Medulla oblongata (tissue), 1 donor: ENCODE data around the gene HSPB6.
A peak's percentile ranks its signal among the peaks of the same experiment; 100 is the strongest.
"Not testable (repeated sequence)": the region's sequence is repeated elsewhere in the genome, so short reads cannot be mapped to it uniquely, and the experiment has no call there.

Source experiments
- DNase-seq: peaks from one replicate; pipeline ENCODE4 v3.0.0-alpha.2; 2015; ENCODE audit errors: extremely low spot score

HSPB6 gene

DNA sequence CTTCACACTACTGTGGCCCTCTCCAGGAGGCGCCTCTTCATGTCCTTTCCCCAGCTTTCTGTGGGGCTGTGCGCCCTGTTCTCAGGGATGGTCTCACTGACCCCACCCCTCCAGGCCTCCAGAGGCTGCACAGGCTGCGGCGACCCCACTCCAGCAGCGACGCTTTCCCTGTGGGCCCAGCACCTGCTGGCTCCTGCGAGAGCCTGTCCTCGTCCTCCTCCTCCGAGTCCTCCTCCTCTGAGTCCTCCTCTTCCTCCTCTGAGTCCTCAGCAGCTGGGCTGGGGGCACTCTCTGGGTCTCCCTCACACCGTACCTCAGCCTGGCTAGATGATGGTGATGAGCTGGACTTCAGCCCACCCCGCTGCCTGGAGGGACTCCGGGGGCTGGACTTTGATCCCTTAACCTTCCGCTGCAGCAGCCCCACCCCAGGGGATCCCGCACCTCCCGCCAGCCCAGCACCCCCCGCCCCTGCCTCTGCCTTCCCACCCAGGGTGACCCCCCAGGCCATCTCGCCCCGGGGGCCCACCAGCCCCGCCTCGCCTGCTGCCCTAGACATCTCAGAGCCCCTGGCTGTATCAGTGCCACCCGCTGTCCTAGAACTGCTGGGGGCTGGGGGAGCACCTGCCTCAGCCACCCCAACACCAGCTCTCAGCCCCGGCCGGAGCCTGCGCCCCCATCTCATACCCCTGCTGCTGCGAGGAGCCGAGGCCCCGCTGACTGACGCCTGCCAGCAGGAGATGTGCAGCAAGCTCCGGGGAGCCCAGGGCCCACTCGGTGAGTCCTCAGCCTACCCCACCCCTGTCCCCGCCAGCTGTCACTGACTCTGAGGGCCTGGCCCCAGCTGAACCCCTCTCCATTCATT is 29.7 kb upstream of the HSPB6 start:
- no peak for DNase-seq

DNA sequence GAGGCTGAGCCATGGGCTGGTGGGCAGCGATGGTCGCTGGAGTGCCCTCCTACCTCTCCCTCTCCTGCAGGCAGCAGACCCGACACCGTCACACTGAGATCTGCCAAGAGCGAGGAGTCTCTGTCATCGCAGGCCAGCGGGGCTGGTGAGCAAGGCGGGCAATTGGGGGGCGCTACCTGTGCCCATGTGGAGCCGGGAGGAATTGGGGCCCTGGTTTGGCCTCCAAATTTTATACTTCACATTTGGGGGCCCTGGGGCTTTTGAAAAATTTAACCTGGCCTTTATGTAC is 28.5 kb upstream of the HSPB6 start:
- DNase-seq = no peak

DNA sequence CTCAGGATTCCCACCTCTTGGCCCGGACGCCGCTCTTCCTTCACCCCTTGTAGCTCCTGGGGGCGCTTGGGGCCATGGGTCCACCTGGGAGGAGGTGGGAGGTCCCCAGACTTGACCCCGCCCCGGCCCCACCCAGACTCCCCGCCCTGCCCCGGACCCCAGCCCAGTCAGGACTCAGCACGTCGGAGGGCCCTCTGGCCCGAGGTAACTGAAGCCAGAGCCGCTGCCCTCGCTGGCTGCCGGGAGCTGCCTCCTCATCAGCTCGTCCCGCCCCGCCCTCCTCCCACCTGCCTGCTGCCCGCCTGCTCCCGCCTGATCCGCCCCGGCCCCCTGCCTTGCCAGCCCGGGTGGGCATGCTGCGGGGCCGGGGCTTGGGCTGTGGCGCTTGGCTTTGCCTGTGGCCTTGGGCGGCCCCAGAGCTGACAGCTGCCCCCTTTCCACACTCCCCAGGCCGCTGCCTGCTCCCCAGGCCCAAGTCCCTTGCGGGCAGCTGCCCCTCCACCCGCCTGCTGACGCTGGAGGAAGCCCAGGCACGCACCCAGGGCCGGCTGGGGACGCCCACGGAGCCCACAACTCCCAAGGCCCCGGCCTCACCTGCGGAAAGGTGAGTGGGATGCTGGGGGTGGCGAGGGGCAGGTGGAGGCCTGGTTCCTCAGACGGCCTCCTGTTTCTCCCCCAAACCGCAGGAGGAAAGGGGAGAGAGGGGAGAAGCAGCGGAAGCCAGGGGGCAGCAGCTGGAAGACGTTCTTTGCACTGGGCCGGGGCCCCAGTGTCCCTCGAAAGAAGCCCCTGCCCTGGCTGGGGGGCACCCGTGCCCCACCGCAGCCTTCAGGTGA is 27.9 kb upstream of the HSPB6 start:
- DNase-seq = no peak

DNA sequence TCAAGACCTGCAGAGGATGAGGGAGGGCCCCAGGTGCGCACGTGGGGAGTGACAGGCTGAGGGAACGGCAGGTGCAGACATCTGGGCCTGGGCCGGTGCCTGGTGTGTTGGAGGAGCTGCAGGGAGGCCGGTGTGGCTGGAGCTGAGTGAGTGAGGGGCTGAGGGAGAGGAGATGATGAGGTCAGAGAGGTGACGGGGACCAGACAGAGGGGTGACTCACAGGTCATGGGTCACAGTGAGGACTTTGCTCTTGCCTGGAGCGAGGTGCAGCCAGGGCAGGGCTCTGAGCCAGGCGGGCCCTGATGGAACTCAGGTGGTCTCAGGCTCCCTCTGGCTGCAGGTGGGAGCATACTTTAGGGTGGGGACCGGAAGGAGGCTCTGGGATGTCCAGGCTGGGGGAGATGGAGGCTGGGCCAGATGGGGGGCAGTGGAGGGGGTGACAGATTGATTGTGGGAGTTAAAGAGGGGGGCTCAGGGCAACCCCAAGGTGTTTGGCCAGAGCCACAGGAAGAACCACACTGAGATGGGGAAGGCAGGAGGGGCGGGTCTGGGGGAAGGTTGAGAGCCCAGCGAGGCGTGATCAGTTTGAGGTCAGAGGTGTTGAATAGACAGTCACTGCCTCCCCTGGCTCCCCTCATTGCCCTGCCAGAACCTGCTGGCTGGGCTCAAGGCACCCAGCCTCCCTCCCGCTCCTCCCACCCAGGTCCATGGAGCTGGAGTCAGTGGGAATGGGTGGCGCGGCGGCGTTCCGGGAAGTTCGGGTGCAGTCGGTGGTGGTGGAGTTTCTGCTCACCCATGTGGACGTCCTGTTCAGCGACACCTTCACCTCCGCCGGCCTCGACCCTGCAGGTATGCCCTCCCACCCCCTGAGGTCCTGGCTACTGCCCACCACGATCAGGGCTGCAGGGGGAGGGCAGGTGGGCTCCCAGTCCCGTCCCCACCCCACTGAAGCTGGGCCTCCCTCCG is 26.9 kb upstream of the HSPB6 start:
- DNase-seq = no peak

DNA sequence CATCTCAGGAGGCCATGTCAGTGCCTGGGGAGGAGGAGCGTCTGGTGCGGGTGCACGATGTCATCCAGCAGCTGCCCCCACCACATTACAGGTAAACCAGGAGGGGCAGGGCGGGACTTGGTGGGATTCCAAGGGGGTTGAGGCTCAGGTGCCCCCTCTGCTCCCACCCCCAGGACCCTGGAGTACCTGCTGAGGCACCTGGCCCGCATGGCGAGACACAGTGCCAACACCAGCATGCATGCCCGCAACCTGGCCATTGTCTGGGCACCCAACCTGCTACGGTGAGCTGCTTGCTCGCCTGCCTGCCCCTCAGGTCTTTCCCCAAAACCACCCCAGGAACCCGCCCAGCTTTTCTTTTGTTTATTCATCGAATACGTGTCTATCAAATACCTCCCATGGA is 25.8 kb upstream of the HSPB6 start:
- no peak for DNase-seq

DNA sequence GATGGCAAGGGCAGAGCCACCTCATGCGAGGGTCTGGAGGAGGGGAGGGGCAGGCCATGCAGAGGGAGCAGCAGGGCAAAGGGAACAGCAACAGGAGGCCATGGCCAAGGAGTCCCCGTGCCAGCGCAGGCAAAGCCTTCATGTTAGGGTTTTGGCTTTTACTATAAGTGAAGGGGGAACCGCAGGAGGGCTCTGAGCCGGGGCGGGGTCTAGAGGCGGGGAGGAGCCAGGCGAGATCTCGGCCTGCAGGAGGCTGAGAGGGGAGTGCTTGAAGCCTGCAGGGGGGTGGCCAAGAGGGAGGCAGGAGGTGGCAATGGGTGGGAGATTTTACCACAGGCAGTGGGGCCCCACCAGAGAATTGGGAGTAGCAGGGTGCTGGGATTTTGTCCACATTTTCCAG is 24.8 kb upstream of the HSPB6 start:
- no peak for DNase-seq

DNA sequence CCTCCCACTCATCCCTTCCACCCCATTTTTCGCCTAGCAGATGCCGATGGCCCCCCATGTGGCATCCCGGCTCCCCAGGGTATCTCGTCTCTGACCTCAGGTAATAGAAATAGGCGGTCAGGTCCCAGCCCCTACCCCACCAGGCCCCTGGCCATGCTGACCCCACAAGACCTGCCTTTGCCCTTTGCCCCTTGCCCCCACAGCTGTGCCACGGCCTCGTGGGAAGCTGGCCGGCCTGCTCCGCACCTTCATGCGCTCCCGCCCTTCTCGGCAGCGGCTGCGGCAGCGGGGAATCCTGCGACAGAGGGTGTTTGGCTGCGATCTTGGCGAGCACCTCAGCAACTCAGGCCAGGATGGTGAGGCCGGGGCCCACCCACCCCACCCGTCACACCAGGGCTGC is 23.9 kb upstream of the HSPB6 start:
- DNase-seq = no peak

DNA sequence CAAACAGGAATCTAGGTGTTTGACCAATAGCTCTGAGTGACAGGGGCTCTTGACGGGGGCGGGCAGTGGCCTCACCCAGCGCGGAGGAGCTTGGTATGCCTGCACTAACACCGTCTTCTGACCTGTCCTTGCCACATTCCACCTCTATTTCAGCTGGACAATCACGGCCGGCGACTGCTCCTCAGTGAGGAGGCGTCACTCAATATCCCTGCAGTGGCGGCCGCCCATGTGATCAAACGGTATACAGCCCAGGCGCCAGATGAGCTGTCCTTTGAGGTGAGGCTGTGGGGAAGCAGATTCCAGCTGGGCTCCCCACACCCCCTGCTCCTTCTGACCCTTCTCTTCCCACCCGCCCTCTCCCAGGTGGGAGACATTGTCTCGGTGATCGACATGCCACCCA is 23.2 kb upstream of the HSPB6 start:
- no peak for DNase-seq

DNA sequence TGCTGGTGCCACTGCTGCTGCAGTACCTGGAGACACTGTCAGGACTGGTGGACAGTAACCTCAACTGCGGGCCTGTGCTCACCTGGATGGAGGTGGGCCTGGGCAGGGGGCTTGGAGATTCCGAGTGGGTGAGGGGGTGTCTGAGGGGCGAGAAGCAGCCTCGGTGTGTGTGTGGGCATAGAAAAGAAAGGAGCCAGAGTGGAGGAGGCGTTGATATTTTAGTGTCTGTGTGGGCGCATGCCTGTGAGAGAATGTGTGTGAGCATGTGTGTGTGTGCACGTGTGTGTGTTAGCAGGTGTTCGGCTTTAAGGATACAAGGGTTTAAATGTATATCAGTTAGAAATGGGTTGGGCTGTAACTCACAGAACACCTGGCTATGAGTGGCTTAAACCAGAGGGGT is 22.2 kb upstream of the HSPB6 start:
- no peak for DNase-seq

DNA sequence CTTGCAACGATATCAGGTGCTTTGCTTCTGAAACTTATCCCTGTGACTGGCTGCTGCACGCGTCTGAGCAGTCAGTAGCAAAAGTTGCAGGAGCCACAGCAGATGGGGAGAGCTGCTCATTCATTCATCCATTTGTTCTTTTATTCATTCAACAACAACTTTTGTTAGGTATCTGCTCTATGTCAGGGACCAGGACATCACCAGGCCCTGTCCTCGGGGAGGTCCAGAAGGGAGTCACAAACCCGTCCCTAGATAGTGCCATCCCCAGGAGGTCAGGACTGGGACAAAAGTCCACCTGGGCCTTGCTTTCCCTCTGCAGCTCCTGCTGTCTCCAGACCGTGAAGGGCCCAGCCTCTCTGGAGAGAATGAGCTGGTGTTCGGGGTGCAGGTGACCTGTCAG is 21.1 kb upstream of the HSPB6 start:
- no peak for DNase-seq

DNA sequence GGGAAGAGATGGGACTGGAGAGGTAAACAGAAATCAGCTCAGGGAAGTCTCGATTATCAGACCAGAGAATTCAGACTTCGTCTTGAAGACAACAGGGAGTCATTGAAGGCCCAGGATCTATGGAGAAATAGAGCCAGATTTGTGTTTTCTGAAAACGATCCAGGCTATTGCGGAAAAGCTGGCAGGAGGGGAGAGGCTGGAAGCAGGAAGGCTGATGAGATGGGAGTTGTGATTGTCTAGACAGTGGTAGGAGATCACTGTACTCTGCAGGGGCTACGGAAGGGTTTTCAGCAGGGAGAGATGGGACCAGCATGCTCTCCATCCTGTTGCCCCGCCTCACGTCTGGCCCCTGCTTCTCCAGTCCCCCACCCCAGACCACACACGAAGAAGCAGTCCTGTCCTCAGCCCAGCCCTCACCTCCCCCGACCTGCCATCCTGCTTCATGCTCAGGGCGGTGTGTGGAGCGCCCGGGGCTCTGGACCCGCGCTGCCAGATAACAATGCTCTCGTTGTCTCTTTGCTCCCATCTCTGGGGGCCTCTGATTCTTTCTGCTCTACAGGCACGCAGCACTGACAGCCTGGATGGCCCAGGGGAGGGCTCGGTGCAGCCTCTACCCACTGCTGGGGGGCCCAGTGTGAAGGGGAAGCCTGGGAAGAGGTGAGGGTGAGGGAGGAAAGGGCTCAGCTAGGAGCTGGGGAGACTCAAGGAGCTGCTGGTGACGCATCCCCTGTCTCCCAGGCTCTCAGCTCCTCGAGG is 20.4 kb upstream of the HSPB6 start:
- DNase-seq = peak; percentile 67

DNA sequence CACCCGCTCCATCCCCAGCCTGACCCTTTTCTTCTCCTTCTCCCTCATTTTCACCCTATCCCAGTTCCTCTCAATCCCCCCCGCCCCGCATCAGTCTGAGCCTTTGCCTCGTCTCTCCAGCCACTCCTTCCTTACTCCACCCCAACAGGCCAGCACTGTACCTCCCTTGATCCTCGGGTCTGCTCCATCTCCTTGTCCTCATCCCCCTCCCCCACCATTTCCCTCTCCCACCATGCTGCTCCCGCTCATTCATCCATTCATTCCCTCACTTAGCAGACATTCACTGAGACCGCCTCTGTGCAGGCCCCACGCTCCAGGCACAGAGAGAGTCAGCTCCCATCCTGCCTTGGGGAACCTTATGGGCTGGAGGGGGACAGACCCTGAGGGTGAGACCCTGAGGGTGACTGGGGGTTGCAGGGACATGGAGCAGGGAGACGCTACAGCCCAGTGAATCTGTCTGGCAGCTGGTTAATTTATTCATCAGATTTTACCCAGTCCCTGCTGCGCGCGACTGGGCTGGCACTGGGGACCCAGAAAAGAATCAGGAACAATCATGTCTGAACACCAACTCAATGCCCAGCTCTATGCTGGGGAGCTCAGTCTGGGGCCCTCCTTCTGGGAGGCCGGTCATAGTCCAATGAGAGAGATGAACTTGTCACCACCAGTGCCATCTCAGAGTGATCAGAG is 19.4 kb upstream of the HSPB6 start:
- DNase-seq = peak; percentile 24

DNA sequence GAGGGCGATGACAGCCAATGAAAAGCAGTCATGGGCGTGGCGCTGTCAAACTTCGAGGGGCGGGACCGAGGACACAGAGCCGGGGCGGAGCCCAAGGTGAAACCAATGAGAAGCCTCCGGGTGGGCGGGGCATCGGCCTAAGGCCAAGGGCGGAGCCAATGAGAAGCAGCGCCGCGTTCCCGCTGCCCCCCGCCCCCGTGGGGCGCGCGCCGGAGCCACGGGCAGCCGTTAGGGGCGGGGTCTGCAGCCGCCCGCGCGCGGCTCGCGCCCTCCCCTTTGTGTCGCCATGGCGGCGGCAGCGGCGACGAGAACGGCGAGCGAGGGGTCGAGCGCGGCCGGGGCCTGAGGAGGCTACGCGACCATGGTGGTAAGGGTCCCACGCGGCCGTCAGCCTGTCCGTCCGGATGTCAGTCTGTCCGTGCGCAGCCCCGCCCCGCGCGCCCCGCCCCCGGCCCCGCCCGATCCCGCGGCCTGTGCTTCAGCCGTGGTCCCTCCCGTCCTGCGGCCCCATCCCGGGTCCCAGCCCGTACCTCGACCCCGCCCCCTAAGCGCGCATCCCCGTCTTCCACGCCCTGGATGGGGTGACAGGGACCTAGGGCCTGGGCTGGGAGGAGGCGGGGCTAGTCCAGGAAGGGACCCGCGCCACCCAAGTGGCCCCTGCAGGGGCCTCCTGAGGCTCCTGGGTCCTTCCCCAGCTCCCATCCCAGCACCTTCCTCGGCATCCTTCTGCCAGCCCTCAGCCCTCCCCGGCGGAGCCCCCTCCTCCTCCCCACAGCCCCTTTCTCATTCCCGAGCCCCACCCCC is 18.7 kb upstream of the HSPB6 start, which contains the start of gene ARHGAP33:
Gene ARHGAP33 (plus strand): TSS at position 267 of the 804 bp plus-strand sequence. CDS start 95 bp downstream, at position 362.
- peak; percentile 99 for DNase-seq

DNA sequence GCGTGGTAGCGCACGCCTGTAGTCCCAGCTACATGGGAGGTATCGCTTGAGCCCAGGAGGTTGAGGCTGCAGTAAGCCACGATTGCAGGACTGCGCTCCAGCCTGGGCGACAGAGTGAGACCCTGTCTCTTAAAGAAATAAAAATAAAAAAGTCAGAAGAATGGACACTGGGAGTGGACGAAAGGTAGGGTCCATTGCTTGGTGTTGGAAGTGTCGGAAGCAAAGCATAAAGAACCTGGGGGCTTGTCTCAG is 18.1 kb upstream of the HSPB6 start:
- DNase-seq = no peak

DNA sequence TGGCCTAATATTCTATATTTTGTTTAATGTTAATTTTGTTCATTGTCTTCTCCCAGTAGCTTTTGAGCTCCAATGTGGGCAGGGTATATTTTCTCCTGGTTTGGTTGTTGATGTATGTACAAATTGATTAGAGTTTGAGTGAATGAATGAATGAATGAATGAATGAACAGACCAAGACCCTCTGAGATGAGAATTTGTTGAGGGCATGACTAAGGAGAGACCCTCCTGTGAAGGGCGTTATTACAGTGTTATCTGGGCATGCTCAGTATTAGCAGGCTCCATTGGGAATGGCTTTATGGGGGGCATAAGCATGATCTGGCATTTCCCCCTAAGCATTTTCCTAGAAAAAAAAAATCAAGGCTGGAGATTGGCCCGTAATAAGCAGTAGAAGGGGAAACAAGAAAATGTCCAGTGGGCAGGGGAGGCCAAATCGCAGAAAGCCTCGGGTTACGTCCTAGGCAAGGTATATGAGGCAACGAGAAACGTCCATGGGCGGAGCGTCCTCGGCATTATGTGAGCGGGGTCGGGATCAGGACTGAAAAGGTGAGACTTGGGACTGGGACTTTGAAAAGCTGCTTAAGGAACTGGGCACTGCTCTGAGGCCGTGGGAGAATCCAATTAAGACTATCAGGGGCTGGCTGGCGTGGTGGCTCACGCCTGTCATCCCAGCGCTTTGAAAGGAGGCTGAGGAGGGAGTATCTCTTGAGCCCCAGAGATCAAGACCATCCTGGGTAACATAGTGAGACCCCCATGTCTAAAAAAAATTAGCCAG is 17.6 kb upstream of the HSPB6 start:
- DNase-seq = no peak

DNA sequence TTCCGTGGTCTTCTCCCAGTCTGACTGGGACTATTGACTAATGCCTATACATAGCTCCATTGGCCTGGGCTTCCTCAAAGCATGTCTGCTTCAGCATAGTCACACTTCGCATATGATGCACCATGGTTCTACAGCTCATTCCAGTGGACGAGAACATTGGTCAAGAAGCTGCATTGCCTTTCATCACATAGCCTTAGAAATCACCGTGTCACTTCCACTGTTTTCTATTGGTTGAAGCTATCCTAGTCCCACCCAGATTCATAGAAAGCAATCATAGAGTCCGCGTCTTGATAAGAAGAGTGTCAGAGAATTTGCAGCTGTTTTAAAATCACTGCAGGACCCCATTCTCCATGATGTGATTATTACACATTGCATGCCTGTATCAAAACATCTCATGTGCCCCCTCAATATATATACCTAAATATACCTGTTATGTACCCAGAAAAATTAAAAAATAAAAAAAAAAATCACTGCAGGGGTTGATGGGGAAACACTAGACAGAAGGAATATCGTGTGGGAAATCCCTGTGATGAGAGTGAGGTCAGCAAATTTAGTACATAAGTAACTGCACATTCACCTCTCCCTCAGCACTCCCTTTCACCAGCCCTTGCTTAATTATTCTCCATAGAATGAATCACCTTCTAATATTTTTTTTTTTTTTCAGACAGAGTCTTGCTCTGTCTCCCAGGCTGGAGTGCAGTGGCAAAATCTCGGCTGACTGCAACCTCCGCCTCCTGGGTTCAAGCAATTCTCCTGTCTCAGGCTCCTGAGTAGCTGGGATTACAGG is 16.4 kb upstream of the HSPB6 start:
- DNase-seq = no peak

DNA sequence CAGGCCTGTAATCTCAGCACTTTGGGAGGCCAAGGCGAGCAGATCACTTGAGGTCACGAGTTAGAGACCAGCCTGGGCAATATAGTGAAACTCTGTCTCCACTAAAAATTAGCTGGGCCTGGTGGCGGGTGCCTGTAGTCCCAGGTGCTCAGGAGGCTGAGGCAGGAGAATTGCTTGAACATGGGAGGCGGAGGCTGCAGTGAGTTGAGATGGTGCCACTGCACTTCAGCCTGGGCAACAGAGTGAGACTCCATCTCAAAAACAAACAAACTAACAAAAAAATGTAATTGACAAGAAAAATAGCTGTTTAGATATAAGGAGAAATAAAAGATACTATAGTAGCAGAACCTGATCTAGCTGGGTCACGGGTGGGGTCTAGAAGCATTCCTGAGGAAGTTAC is 15.5 kb upstream of the HSPB6 start:
- DNase-seq = not testable (repeated sequence)

DNA sequence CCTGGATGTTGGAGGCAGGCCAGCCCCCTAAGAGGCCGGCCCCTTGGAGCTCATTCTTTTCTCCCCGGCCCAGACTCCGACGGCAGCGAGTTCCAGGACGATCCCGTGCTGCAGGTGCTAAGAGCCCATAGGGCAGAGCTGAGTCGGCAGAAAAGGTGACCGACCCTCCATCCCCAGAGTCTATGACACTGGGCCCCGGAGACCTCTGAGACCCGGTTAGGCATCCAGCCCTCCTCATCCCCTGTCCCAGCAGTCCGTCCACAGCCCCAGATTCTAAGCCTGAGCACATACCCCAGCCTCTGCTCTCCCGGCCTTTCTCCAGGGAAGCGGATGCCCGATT is 11.2 kb upstream of the HSPB6 start:
- DNase-seq = no peak
